Measurements from ENCODE around the gene IQGAP1.
A peak's percentile ranks its signal among the peaks of the same experiment; 100 is the strongest.

Gene IQGAP1

GRCh38 chr15:90479656-90480055, 91.6 kb downstream of the IQGAP1 start:
- no peaks in the 10 kb centered on the region for H3K9me3 Mint-ChIP-seq
- H3K36me3 Mint-ChIP-seq, result peaks cover 58% of the 10 kb centered on the region
- peaks cover 43% of the 10 kb centered on the region for H3K4me1 Mint-ChIP-seq
- CTCF ChIA-PET, result interaction anchor here (5.5 to 10.2 kb wide), 2 partner anchors 118 to 160 kb away, joined by 74 to 137 read pairs; no protein-coding TSS in a partner anchor
- no peak overlapping the region for H3K27ac Mint-ChIP-seq
- no peaks in the 10 kb centered on the region for H3K27me3 Mint-ChIP-seq
- no peak overlapping the region for H3K4me3 Mint-ChIP-seq
- DNase-seq, result no peak

DNA sequence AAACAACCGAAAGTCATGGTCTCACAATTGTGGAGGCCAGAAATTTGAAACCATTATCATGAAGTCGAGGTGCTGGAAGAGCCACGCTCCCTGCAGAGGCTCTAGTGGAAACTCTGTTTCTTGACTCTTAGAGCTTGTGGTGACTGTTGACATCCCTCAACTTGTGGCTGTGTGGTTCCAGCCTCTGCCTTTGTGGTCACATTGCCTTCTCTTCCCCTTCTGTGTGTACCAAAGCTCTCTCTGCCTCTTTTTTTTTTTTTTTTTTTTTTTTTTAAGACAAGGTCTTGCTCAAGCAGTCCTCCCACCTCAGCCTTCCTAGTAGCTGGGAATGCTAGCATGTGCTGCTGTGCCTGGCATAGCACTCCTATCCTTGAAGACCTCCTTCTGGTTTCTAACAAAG, 93.0 kb downstream of the IQGAP1 start:
- CTCF ChIA-PET, result interaction anchor here (0.6 to 10.2 kb wide), 20 partner anchors 11 to 191 kb away, joined by 3 to 137 read pairs (median 10); partner anchors contain the start of gene IQGAP1
- Mint-ChIP-seq H3K27ac (peak overlapping the region; percentile 30), H3K36me3 (peaks cover 71% of the 10 kb centered on the region), H3K9me3 (no peaks in the 10 kb centered on the region), H3K27me3 (no peaks in the 10 kb centered on the region), H3K4me1 (peaks cover 43% of the 10 kb centered on the region), H3K4me3 (no peak overlapping the region)
- peak; percentile 70 for DNase-seq

DNA sequence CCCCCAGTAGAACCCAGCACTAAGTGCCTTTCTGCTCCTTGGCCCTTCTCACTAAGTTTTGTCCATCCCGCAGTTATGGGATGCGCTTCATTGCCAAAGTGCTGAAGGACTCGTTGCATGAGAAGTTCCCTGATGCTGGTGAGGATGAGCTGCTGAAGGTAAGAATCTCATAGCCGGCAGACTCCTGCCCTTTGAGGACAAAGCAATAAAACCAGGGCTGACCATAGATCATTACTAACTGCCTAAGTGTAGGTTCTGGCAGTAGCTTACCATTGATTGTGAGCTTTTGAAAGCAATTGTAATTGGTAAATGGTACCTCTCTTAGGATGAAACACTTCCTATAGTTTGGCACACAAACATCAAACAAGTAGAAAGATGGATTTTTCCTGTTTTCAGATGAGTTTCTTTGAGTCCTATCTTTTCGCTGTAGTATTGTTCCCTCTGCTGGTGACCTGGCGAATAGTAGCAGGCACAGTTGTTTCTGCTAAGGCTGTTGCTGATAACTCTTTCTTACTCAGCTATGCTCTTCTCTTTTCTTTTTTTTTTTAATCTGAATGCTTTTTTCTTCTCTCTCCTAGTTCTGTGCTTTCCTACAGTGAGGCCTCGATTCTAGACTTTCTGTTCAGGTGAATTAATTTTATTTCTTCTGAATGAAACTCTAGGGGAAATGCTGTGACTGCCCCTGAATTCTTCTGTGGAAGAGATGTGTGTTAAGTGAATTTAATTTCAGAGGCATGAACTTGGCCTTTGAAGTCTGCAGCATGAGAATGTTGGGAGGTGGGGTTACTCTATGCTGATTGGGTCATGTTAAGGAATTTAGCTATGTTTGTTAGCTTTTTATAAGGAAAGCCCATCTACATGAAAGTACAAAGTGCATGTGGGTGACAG, 94.3 kb downstream of the IQGAP1 start:
- DNase-seq, result peak; percentile 68
- CTCF ChIA-PET, result interaction anchor here (0.5 to 10.2 kb wide), 37 partner anchors 13 to 404 kb away, joined by 3 to 137 read pairs (median 5); partner anchors contain the start of gene IQGAP1
- Mint-ChIP-seq H3K4me1 (peaks cover 39% of the 10 kb centered on the region), H3K36me3 (peaks cover 71% of the 10 kb centered on the region), H3K9me3 (no peaks in the 10 kb centered on the region), H3K4me3 (no peak overlapping the region), H3K27ac (peak overlapping the region; percentile 50), H3K27me3 (no peaks in the 10 kb centered on the region)

DNA sequence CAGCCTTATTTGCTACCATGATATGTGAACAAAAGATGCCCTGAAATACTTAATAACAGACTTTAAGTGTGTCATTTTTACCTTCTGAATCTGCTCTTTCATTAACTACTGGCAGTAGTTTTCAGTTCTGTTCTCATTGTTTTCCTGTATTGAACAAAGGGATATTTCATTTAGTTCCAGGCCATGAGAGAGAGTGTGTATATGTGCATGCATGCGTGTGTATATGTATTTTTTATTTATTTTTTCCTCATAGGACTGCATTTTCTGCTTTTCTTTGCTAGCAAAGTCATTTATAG, 94.9 kb downstream of the IQGAP1 start:
- no peak for DNase-seq
- Mint-ChIP-seq H3K27me3 (no peaks in the 10 kb centered on the region), H3K4me1 (peaks cover 39% of the 10 kb centered on the region), H3K4me3 (no peak overlapping the region), H3K36me3 (peaks cover 68% of the 10 kb centered on the region), H3K9me3 (no peaks in the 10 kb centered on the region), H3K27ac (no peak overlapping the region)
- CTCF ChIA-PET, result interaction anchor here (0.9 to 10.2 kb wide), 26 partner anchors 13 to 403 kb away, joined by 3 to 137 read pairs (median 6); partner anchors contain the start of gene IQGAP1

GRCh38 chr15:90483637-90484036, 95.6 kb downstream of the IQGAP1 start:
- DNase-seq, result no peak
- peaks cover 33% of the 10 kb centered on the region for H3K4me1 Mint-ChIP-seq
- H3K27me3 Mint-ChIP-seq, result no peaks in the 10 kb centered on the region
- peaks cover 65% of the 10 kb centered on the region for H3K36me3 Mint-ChIP-seq
- CTCF ChIA-PET, result interaction anchor here (1.2 to 10.2 kb wide), 7 partner anchors 14 to 164 kb away, joined by 3 to 137 read pairs (median 4); no protein-coding TSS in a partner anchor
- H3K27ac Mint-ChIP-seq, result no peak overlapping the region
- H3K4me3 Mint-ChIP-seq, result no peak overlapping the region
- H3K9me3 Mint-ChIP-seq, result no peaks in the 10 kb centered on the region

GRCh38 chr15:90487186-90487585, 99.1 kb downstream of the IQGAP1 start:
- CTCF ChIA-PET, result interaction anchor here (10.2 kb wide), 1 partner anchor 167 kb away, joined by 137 read pairs; no protein-coding TSS in a partner anchor
- no peak for DNase-seq
- Mint-ChIP-seq H3K27ac (no peak overlapping the region), H3K36me3 (peaks cover 72% of the 10 kb centered on the region), H3K4me3 (no peak overlapping the region), H3K27me3 (no peaks in the 10 kb centered on the region), H3K9me3 (no peaks in the 10 kb centered on the region), H3K4me1 (peaks cover 5% of the 10 kb centered on the region)

DNA sequence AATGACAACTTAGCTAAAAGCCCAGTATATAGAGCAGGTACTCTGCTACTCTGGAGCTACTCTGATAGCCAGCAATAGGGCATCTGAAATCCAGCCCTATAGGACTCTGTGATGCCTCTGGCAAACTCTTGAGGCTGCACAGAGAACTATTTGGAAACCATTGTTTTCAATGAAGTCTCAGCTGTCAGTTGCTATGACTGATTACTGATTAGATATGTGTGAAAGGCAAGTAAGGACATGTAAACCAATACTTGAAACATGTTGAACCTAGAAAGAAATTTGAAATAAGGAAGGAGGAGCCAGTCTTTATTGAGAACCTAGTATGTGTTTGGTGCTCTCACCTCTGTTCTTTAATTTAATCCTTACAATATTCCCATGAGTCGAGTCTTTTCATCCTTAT, 101.5 kb downstream of the IQGAP1 start:
- CTCF ChIA-PET, result interaction anchor here (1.3 kb wide), 1 partner anchor 170 kb away, joined by 4 read pairs; no protein-coding TSS in a partner anchor
- Mint-ChIP-seq H3K27ac (no peak overlapping the region), H3K27me3 (no peaks in the 10 kb centered on the region), H3K36me3 (peaks cover 76% of the 10 kb centered on the region), H3K4me1 (peaks cover 16% of the 10 kb centered on the region), H3K9me3 (no peaks in the 10 kb centered on the region), H3K4me3 (no peak overlapping the region)
- no peak for DNase-seq

DNA sequence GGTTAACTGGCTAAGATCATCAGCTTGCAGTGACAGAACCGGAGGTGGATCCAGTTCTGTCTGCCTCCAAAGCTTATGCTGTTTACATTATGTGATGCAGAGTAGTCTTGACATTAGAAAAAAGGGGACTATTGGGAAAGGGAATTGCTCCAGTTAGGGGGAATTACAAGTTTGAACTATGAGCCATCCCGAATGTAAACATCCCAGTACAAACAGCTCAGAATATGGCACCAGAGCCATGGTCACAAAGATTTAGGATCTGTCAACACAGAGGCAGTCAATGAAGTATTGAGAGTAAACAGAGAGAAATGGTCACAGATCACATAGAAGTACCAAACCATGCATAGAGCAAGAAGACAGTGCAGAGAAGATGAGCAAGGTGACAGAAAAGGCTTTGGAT, 101.9 kb downstream of the IQGAP1 start:
- CTCF ChIA-PET, result interaction anchor here (0.7 to 1.3 kb wide), 2 partner anchors 16 to 170 kb away, joined by 3 to 4 read pairs; no protein-coding TSS in a partner anchor
- Mint-ChIP-seq H3K27me3 (no peaks in the 10 kb centered on the region), H3K27ac (peak overlapping the region; percentile 1), H3K4me3 (no peak overlapping the region), H3K4me1 (peaks cover 16% of the 10 kb centered on the region), H3K36me3 (peaks cover 75% of the 10 kb centered on the region), H3K9me3 (no peaks in the 10 kb centered on the region)
- DNase-seq, result no peak

DNA sequence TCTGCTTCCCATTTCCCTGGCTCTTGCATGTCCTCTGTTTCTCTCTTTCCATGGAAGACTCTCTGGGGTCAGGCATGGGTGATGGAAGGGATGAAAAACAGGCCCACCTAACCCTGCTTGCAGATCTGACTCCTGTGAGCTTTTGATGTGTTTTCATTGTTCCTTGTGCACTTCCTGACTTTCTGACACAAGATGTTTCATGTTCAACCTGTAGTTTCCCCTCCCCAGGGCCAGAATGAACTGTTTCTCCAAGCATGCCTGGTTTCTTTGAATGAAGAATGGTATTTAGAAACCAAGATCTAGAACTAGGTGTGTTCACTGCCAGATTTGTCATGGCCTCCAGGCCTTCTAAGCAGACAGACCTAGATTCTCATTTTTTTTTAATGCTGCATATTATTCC, 105.6 kb downstream of the IQGAP1 start:
- no peak for DNase-seq
- H3K27ac Mint-ChIP-seq, result peak overlapping the region; percentile 4
- peaks cover 19% of the 10 kb centered on the region for H3K4me1 Mint-ChIP-seq
- no peaks in the 10 kb centered on the region for H3K9me3 Mint-ChIP-seq
- no peak overlapping the region for H3K4me3 Mint-ChIP-seq
- H3K27me3 Mint-ChIP-seq, result no peaks in the 10 kb centered on the region
- H3K36me3 Mint-ChIP-seq, result peaks cover 70% of the 10 kb centered on the region
- CTCF ChIA-PET, result no interaction called here

GRCh38 chr15:90495067-90495466, 107.0 kb downstream of the IQGAP1 start:
- peaks cover 73% of the 10 kb centered on the region for H3K36me3 Mint-ChIP-seq
- CTCF ChIA-PET, result no interaction called here

DNA sequence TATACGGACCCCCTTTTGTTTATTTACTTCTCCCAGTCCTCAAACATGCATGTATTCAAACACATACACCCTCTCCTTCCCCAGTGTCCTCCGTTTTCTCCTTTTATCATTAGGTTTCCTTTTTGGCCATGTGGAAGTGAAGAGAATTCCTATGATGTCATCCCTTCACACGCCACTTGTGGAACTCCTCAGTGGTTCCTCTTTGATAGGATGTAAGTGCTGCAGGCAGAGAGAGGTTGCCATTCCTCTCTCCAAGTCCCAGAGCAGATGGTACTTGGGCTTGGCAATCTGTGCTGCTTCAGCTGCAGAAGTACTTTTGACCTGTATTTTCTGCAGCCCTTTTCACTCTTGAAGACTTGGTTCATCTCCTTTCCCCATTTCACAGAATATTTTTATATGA, 108.7 kb downstream of the IQGAP1 start:
- CTCF ChIA-PET, result interaction anchor here (0.8 kb wide), 1 partner anchor 389 kb away, joined by 4 read pairs; no protein-coding TSS in a partner anchor
- no peaks in the 10 kb centered on the region for H3K27me3 Mint-ChIP-seq
- H3K27ac Mint-ChIP-seq, result peak overlapping the region; percentile 58
- peaks cover 74% of the 10 kb centered on the region for H3K36me3 Mint-ChIP-seq
- H3K4me3 Mint-ChIP-seq, result no peak overlapping the region
- H3K4me1 Mint-ChIP-seq, result peaks cover 19% of the 10 kb centered on the region
- DNase-seq, result no peak
- H3K9me3 Mint-ChIP-seq, result no peaks in the 10 kb centered on the region

More at GRCh38 chr15:90495067-90495466, 107.0 kb downstream of the IQGAP1 start:
- no peak for DNase-seq
- Mint-ChIP-seq H3K4me3 (no peak overlapping the region), H3K27ac (no peak overlapping the region), H3K4me1 (peaks cover 19% of the 10 kb centered on the region), H3K27me3 (no peaks in the 10 kb centered on the region), H3K9me3 (no peaks in the 10 kb centered on the region)

DNA sequence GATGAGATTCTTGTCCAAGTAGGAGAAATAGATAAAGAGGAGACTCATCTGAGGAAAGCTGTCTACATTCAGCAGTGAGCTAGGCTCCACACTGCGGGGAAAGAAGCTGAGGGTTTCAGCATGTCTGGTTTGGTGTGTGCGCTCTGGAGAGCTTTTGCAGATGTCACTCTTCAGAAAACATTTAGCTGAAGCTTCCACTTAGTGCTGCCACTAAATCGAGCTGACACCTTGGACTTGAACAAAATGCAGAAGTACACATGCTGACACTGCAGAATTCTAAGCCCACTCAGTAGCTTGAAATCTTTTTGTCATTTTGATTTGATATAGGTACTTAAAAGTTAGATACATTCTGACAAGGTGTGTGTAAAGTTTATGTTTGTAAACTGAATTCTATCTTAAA, 109.3 kb downstream of the IQGAP1 start:
- Mint-ChIP-seq H3K4me1 (peaks cover 19% of the 10 kb centered on the region), H3K27me3 (no peaks in the 10 kb centered on the region), H3K9me3 (no peaks in the 10 kb centered on the region), H3K36me3 (peaks cover 76% of the 10 kb centered on the region), H3K4me3 (no peak overlapping the region), H3K27ac (peak overlapping the region; percentile 16)
- CTCF ChIA-PET, result interaction anchor here (0.6 to 0.8 kb wide), 2 partner anchors 9 to 388 kb away, joined by 3 to 4 read pairs; no protein-coding TSS in a partner anchor
- DNase-seq, result no peak

DNA sequence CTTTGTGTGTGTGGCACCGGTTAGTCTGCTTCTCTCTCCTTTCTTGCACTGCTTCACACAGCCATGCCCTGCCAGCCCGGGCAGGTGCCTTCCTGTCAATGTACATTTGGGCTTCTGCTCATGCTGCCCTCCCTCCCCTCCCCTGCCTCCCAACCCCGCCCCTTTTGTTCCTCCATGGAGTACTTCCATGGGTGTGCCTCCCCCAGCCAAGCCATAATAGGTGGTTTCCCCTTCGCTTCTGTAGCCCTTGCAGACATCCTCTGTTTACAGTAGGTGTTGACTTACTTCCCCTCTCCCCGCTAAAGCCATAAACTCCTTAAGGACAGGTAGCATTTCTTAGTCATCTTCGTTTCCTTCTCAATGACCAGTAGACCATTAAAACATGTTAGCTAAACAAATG, 109.9 kb downstream of the IQGAP1 start:
- H3K4me1 Mint-ChIP-seq, result peaks cover 16% of the 10 kb centered on the region
- DNase-seq, result no peak
- CTCF ChIA-PET, result interaction anchor here (0.6 to 0.8 kb wide), 3 partner anchors 8 to 388 kb away, joined by 3 to 4 read pairs (median 3); no protein-coding TSS in a partner anchor
- H3K36me3 Mint-ChIP-seq, result peaks cover 73% of the 10 kb centered on the region
- H3K4me3 Mint-ChIP-seq, result no peak overlapping the region
- H3K27me3 Mint-ChIP-seq, result no peaks in the 10 kb centered on the region
- H3K27ac Mint-ChIP-seq, result no peak overlapping the region
- H3K9me3 Mint-ChIP-seq, result no peaks in the 10 kb centered on the region

DNA sequence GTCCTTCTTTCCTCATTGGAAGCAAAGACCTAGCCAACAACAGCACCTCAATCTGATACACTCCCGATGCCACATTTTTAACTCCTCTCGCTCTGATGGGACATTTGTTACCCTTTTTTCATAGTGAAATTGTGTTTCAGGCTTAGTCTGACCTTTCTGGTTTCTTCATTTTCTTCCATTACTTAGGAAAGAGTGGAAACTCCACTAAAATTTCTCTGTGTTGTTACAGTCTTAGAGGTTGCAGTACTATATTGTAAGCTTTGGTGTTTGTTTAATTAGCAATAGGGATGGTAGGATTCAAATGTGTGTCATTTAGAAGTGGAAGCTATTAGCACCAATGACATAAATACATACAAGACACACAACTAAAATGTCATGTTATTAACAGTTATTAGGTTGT, 112.1 kb downstream of the IQGAP1 start:
- CTCF ChIA-PET, result interaction anchor here (0.8 to 1.8 kb wide), 2 partner anchors 121 to 180 kb away, joined by 3 to 11 read pairs; no protein-coding TSS in a partner anchor
- Mint-ChIP-seq H3K36me3 (peaks cover 58% of the 10 kb centered on the region), H3K27ac (no peak overlapping the region), H3K9me3 (no peaks in the 10 kb centered on the region), H3K4me1 (peaks cover 4% of the 10 kb centered on the region), H3K4me3 (no peak overlapping the region), H3K27me3 (no peaks in the 10 kb centered on the region)
- DNase-seq, result no peak

All from activated naive CD4-positive, alpha-beta T cell treated with anti-CD3 and anti-CD28 coated beads, Interleukin-2, amount 10 ng/mL, durations not matched to agents 7 days and 5 days (primary cell).